ENCODE data around the gene SFXN2. TPM values are rescaled to one million over a fixed set of nuclear protein-coding genes. Genes with fewer than 3 reads are reported as not detected.

SFXN2 gene
- total and polyA plus RNA-seq, 4 experiments from 2014 or later = 9.5 to 21.7 (median 15.8) TPM

DNA sequence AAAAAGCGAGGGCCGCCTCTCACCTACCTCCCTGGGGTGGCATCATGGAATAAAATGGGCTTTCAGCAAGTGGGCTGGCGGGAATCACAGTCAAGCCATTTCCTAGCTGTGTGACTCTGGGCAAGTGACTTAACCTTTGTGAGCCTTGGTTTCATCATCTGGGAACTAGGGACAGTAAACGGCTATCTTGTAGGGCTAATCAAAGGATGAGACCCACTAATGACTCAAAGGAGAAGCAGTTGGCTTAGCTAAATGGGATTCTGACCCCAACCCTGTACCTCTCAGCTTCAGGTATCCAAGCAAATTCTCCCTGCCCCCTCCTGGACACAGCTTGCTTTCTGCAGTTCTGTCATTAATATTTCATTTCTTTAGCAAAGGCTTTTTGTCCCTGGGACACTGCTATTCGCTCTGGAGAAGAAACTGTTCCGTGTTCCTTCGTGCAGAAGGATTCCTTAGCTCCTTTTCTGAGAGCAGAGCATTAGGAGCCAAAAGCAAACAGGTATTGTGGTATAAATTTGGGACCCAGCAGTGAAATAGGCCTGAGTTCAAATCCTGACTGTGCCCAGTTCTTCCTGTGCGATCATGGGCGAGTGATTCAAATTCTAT, 44.3 kb upstream of the SFXN2 start:
- Mint-ChIP-seq H3K4me1 (peaks cover 29 to 56% (median 36%) of the 10 kb centered on the region in 4 donors), H3K27ac (peak overlapping the region in 3 of 7 donors; percentile 17 to 73 (median 42))

DNA sequence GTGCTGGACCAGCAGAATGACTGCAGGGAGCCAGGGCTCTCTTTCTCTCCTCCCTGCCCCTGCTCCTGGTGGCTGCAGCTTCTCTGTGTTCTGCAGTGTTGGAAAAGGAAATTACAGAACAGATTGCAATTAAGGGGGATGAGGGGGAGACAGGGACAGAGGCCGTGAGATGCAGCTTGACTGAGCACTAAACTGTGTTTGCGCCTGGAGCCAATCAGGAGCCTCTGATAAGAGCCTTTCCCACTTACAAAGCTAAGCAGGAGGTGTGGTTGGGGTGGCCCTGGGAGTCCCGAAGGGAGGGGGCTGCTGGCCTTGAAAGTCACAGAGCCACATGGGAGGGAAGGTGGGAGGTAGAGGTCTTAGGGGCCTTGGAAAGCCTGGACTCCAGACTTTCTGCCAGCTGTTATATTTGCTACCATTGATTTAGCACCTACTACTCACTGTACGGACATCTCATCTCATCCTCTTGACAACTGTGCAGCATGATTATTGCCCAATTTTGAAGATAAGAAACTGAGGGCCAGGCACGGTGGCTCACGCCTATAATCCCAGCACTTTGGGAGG, 43.5 kb upstream of the SFXN2 start:
- Mint-ChIP-seq H3K36me3 (no peaks in the 10 kb centered on the region), H3K27me3 (no peaks in the 10 kb centered on the region), H3K9me3 (peaks cover 0 to 2% (median 0%) of the 10 kb centered on the region in 8 donors), H3K27ac (peak overlapping the region in 4 of 7 donors; percentile 9 to 35 (median 27)), H3K4me1 (peaks cover 33 to 64% (median 43%) of the 10 kb centered on the region in 4 donors), H3K4me3 (no peak overlapping the region)
- Histone ChIP-seq H3K9me3 (ENCODE audit: control insufficient read depth in 1 of 2, low read length in 2 of 2) (no peaks in the 10 kb centered on the region), H3K27me3 (ENCODE audit: insufficient read depth, low read length) (no peaks in the 10 kb centered on the region), H3K27ac (ENCODE audit: low read depth, low read length) (no peak overlapping the region), H3K4me3 (ENCODE audit: low read length in 2 of 2) (no peak overlapping the region), H3K4me1 (ENCODE audit: insufficient read depth, low read length) (peaks cover 64% of the 10 kb centered on the region), H3K36me3 (ENCODE audit: insufficient read depth, low read length) (no peaks in the 10 kb centered on the region)
- intact Hi-C loops (cut with micrococcal nuclease) = no loop called here
- POLR2A ChIA-PET (ENCODE audit: partially characterized antibody) = interaction anchor here (2.1 to 13.6 kb wide), 3 partner anchors 16 to 43 kb away, joined by 9 to 431 read pairs (median 10); partner anchors contain the start of genes ARL3, SFXN2 and TRIM8
- DNase-seq = no peak
- CTCF ChIA-PET (ENCODE audit: partially characterized antibody) = interaction anchor here (0.7 to 4.4 kb wide), 9 partner anchors 8 to 63 kb away, joined by 3 to 39 read pairs (median 9); partner anchors contain the start of genes ARL3, SFXN2 and TRIM8

More for the DNA sequence above, 44.3 kb upstream of the SFXN2 start:
- Histone ChIP-seq H3K4me3 (ENCODE audit: low read length in 2 of 2) (no peak overlapping the region), H3K36me3 (ENCODE audit: insufficient read depth, low read length) (no peaks in the 10 kb centered on the region), H3K27me3 (ENCODE audit: insufficient read depth, low read length) (no peaks in the 10 kb centered on the region), H3K9me3 (ENCODE audit: control insufficient read depth in 1 of 2, low read length in 2 of 2) (no peaks in the 10 kb centered on the region), H3K27ac (ENCODE audit: low read depth, low read length) (no peak overlapping the region), H3K4me1 (ENCODE audit: insufficient read depth, low read length) (peaks cover 56% of the 10 kb centered on the region)
- no peak for DNase-seq
- Mint-ChIP-seq H3K27me3 (no peaks in the 10 kb centered on the region), H3K9me3 (peaks cover 0 to 2% (median 0%) of the 10 kb centered on the region in 8 donors), H3K36me3 (no peaks in the 10 kb centered on the region), H3K4me3 (no peak overlapping the region)
- ChIA-PET POLR2A (ENCODE audit: partially characterized antibody) (interaction anchor here (2.1 to 13.6 kb wide), 3 partner anchors 16 to 44 kb away, joined by 9 to 431 read pairs (median 10); partner anchors contain the start of genes ARL3, SFXN2 and TRIM8), CTCF (ENCODE audit: partially characterized antibody) (interaction anchor here (1.1 to 4.4 kb wide), 13 partner anchors 9 to 58 kb away, joined by 3 to 39 read pairs (median 7); partner anchors contain the start of genes ARL3, SFXN2 and TRIM8)
- intact Hi-C loops (cut with micrococcal nuclease) = no loop called here

DNA sequence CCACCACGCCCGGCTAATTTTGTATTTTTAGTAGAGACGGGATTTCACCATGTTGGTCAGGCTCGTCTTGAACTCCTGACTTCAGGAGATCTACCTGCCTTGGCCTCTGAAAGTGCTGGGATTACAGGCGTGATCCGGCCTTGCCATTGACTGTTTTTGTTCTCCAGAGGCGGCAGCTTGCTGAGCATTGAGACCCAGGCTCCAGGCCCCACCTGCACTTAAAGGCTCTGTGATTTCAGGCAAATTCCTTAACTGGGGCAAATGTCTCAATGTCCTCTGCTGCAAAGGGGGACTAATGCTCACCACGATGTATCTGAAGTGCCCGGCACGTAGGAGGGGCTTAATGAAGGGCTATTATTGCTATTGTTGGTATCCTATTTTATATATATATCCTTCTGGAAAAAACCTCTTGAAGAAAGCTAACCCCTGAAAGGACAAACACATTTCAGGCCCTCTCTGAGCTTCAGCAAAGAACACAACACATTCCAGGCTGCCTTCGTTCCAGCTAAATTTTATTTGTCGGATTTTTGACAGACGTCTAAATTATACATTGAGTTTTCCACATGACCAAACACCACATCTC, 41.1 kb upstream of the SFXN2 start:
- Mint-ChIP-seq H3K27me3 (no peaks in the 10 kb centered on the region), H3K4me1 (peaks cover 28 to 76% (median 45%) of the 10 kb centered on the region in 4 donors), H3K27ac (peak overlapping the region; percentile 86 to 98 (median 94)), H3K4me3 (peak overlapping the region; percentile 76 to 93 (median 82)), H3K9me3 (peaks cover 0 to 2% (median 0%) of the 10 kb centered on the region in 8 donors), H3K36me3 (no peaks in the 10 kb centered on the region)
- ChIA-PET CTCF (ENCODE audit: partially characterized antibody) (interaction anchor here (1.2 to 4.2 kb wide), 7 partner anchors 8 to 41 kb away, joined by 3 to 44 read pairs (median 7); partner anchors contain the start of genes ARL3, SFXN2 and TRIM8), POLR2A (ENCODE audit: partially characterized antibody) (interaction anchor here (1.0 to 13.6 kb wide), 6 partner anchors 19 to 62 kb away, joined by 3 to 431 read pairs (median 18); partner anchors contain the start of genes ARL3, SFXN2 and TRIM8)
- intact Hi-C loops (cut with micrococcal nuclease) = no loop called here
- Histone ChIP-seq H3K27me3 (ENCODE audit: insufficient read depth, low read length) (no peaks in the 10 kb centered on the region), H3K36me3 (ENCODE audit: insufficient read depth, low read length) (no peaks in the 10 kb centered on the region), H3K9me3 (ENCODE audit: control insufficient read depth in 1 of 2, low read length in 2 of 2) (no peaks in the 10 kb centered on the region), H3K27ac (ENCODE audit: low read depth, low read length) (peak overlapping the region; percentile 57), H3K4me1 (ENCODE audit: insufficient read depth, low read length) (peaks cover 66% of the 10 kb centered on the region), H3K4me3 (ENCODE audit: low read length in 2 of 2) (no peak overlapping the region)
- no peak for DNase-seq

DNA sequence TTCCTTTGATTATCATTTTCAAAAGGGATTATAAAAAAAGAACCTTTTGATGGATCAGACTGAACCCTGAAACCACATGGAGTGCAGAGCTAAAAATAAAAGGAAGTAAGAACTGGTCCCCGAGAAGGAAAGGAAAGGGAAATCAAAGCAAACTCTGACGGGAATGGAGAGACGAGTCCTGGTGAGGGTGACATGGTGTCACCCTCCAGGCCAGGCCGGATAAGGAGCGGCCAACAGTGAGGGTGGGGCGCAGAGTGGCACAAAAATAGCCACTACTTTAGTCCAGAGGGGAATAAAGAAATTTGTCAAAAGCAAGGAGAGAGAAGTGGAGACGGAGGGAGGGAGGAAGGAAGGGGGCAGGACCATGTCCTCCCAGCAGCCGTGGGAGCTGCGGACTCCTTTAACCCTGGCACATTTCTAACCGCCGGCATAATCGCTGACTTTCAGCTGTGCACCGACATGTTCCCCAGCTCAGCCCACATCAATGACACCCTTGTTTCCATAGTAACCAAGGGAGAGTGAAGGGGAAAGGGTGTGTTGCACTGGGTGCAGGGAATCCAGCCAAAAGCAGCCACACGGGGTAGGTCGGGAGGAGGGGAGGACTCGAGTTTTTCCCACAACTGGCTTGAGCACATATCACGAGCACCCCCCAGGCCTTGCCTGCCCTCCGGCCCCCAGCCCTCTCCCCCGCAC, 40.5 kb upstream of the SFXN2 start:
- no peaks in the 10 kb centered on the region for H3K36me3 Mint-ChIP-seq
- POLR2A ChIA-PET (ENCODE audit: partially characterized antibody) = interaction anchor here (0.8 to 13.6 kb wide), 8 partner anchors 20 to 171 kb away, joined by 3 to 431 read pairs (median 4); partner anchors contain the start of genes ACTR1A, ARL3, SFXN2 and TRIM8
- H3K4me3 Mint-ChIP-seq = peak overlapping the region; percentile 76 to 93 (median 82)
- Histone ChIP-seq H3K4me1 (ENCODE audit: insufficient read depth, low read length) (peaks cover 60% of the 10 kb centered on the region), H3K27me3 (ENCODE audit: insufficient read depth, low read length) (no peaks in the 10 kb centered on the region), H3K27ac (ENCODE audit: low read depth, low read length) (peak overlapping the region; percentile 57), H3K4me3 (ENCODE audit: low read length in 2 of 2) (peak overlapping the region; percentile 49 to 52), H3K9me3 (ENCODE audit: control insufficient read depth in 1 of 2, low read length in 2 of 2) (no peaks in the 10 kb centered on the region), H3K36me3 (ENCODE audit: insufficient read depth, low read length) (no peaks in the 10 kb centered on the region)
- peaks cover 28 to 73% (median 46%) of the 10 kb centered on the region in 4 donors for H3K4me1 Mint-ChIP-seq
- DNase-seq = peak; percentile 87 to 92 (median 88)
- H3K27me3 Mint-ChIP-seq = no peaks in the 10 kb centered on the region
- intact Hi-C loops (cut with micrococcal nuclease) = loop anchor here (1.0 kb wide), 5 partner anchors 13 to 171 kb away; partner anchors contain the start of genes ARL3, SFXN2 and SUFU
- peak overlapping the region; percentile 86 to 98 (median 94) for H3K27ac Mint-ChIP-seq
- peaks cover 0 to 2% (median 0%) of the 10 kb centered on the region in 8 donors for H3K9me3 Mint-ChIP-seq
- CTCF ChIA-PET (ENCODE audit: partially characterized antibody) = interaction anchor here (1.2 to 4.2 kb wide), 9 partner anchors 9 to 171 kb away, joined by 3 to 44 read pairs (median 5); partner anchors contain the start of genes ACTR1A, ARL3, SFXN2 and TRIM8

DNA sequence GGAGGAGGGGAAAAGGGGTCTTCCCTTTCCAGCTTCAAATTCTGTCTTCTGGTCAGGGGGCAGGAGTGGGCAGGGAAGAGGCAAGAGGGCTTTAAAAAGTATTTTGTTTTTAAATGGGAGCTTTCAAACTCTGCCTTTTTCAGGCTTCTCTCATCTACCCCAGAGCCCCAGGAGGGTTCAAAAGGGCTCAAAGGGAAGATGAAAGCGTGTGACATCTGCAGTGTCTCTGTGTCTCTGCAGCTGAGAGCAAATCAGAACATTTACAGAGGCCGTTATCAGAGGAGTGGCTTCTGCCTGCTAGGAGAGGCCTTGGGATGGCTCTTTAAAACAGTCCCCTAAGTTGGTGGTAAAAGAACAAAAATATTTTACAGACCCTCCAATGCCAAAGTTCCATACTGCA, 39.9 kb upstream of the SFXN2 start:
- peak overlapping the region; percentile 76 to 93 (median 82) for H3K4me3 Mint-ChIP-seq
- POLR2A ChIA-PET (ENCODE audit: partially characterized antibody) = interaction anchor here (0.8 to 13.6 kb wide), 7 partner anchors 20 to 172 kb away, joined by 3 to 431 read pairs (median 4); partner anchors contain the start of genes ACTR1A, ARL3, SFXN2 and TRIM8

DNA sequence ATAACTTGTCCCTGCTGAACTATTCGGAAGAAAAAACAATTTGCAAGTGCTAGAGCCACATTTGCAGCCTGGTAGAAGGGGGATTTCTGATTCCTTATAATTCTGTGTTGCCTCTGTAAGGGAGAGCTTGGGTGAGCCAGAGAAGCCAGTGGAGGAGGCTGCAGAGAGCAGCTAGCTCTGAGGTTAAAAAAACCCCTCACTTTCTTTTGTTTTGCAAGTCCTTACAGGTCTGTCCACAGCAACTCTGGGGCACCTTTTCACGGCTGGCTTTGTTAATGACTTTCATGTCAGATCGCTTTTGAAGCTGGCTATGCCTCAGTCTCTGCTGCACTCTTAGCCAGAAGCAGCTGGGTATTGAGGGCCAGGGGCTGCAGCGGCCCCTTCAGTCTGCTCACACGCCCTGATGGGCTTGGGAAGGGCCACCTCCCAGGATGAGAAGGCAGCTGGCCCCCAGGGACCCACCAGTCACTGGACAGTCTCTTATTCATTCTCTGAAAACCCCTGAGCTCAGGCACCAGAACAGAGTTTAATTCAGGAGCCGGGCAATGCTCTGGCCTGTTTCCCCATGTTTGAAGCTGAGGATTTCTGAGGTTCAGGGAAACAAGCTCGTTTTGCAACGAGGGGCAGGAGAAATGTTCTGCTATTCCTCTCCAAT, 39.3 kb upstream of the SFXN2 start:
- Mint-ChIP-seq H3K4me1 (peaks cover 28 to 61% (median 43%) of the 10 kb centered on the region in 4 donors), H3K27ac (peak overlapping the region; percentile 86 to 98 (median 94)), H3K36me3 (no peaks in the 10 kb centered on the region), H3K4me3 (peak overlapping the region; percentile 76 to 93 (median 82)), H3K9me3 (peaks cover 0 to 2% (median 0%) of the 10 kb centered on the region in 8 donors), H3K27me3 (no peaks in the 10 kb centered on the region)
- no peak for DNase-seq
- ChIA-PET CTCF (ENCODE audit: partially characterized antibody) (interaction anchor here (0.7 to 4.2 kb wide), 12 partner anchors 10 to 173 kb away, joined by 3 to 44 read pairs (median 4); partner anchors contain the start of genes ACTR1A, ARL3, SFXN2 and TRIM8), POLR2A (ENCODE audit: partially characterized antibody) (interaction anchor here (0.7 to 13.6 kb wide), 7 partner anchors 15 to 173 kb away, joined by 3 to 431 read pairs (median 4); partner anchors contain the start of genes ACTR1A, ARL3, SFXN2 and TRIM8)
- no peaks in the 10 kb centered on the region for H3K9me3 ChIP-seq (ENCODE audit: control insufficient read depth in 1 of 2, low read length in 2 of 2)
- peak overlapping the region; percentile 57 for H3K27ac ChIP-seq (ENCODE audit: low read depth, low read length)
- intact Hi-C loops (cut with micrococcal nuclease) = no loop called here
- no peaks in the 10 kb centered on the region for H3K36me3 ChIP-seq (ENCODE audit: insufficient read depth, low read length)
- no peak overlapping the region for H3K4me3 ChIP-seq (ENCODE audit: low read length in 2 of 2)
- no peaks in the 10 kb centered on the region for H3K27me3 ChIP-seq (ENCODE audit: insufficient read depth, low read length)
- peaks cover 48% of the 10 kb centered on the region for H3K4me1 ChIP-seq (ENCODE audit: insufficient read depth, low read length)

More for the DNA sequence above, 39.9 kb upstream of the SFXN2 start:
- peaks cover 54% of the 10 kb centered on the region for H3K4me1 ChIP-seq (ENCODE audit: insufficient read depth, low read length)
- Mint-ChIP-seq H3K27me3 (no peaks in the 10 kb centered on the region), H3K9me3 (peaks cover 0 to 2% (median 0%) of the 10 kb centered on the region in 8 donors), H3K4me1 (peaks cover 28 to 67% (median 45%) of the 10 kb centered on the region in 4 donors), H3K27ac (peak overlapping the region; percentile 86 to 98 (median 94)), H3K36me3 (no peaks in the 10 kb centered on the region)
- H3K27ac ChIP-seq (ENCODE audit: low read depth, low read length) = peak overlapping the region; percentile 57
- no peaks in the 10 kb centered on the region for H3K36me3 ChIP-seq (ENCODE audit: insufficient read depth, low read length)
- CTCF ChIA-PET (ENCODE audit: partially characterized antibody) = interaction anchor here (1.1 to 4.2 kb wide), 10 partner anchors 9 to 172 kb away, joined by 3 to 44 read pairs (median 5); partner anchors contain the start of genes ACTR1A, ARL3, SFXN2 and TRIM8
- intact Hi-C loops (cut with micrococcal nuclease) = loop anchor here (1.0 kb wide), 5 partner anchors 13 to 171 kb away; partner anchors contain the start of genes ARL3, SFXN2 and SUFU
- peak overlapping the region; percentile 49 to 52 for H3K4me3 ChIP-seq (ENCODE audit: low read length in 2 of 2)
- H3K9me3 ChIP-seq (ENCODE audit: control insufficient read depth in 1 of 2, low read length in 2 of 2) = no peaks in the 10 kb centered on the region
- H3K27me3 ChIP-seq (ENCODE audit: insufficient read depth, low read length) = no peaks in the 10 kb centered on the region
- peak in 1 of 5 donors; percentile 49 for DNase-seq
